GM21786 (cell line): Measurements from ENCODE around the gene STOX1.
A peak's percentile ranks its signal among the peaks of the same experiment; 100 is the strongest.
"Not testable (repeated sequence)": the region's sequence is repeated elsewhere in the genome, so short reads cannot be mapped to it uniquely, and the experiment has no call there.

Experiments used
- ATAC-seq: cut with Tn5 transposase; IDR thresholded peaks from one replicate; pipeline ENCODE4 v1.9.1; 2021; ENCODE audit not compliant: unreplicated experiment

The STOX1 gene, protein sequence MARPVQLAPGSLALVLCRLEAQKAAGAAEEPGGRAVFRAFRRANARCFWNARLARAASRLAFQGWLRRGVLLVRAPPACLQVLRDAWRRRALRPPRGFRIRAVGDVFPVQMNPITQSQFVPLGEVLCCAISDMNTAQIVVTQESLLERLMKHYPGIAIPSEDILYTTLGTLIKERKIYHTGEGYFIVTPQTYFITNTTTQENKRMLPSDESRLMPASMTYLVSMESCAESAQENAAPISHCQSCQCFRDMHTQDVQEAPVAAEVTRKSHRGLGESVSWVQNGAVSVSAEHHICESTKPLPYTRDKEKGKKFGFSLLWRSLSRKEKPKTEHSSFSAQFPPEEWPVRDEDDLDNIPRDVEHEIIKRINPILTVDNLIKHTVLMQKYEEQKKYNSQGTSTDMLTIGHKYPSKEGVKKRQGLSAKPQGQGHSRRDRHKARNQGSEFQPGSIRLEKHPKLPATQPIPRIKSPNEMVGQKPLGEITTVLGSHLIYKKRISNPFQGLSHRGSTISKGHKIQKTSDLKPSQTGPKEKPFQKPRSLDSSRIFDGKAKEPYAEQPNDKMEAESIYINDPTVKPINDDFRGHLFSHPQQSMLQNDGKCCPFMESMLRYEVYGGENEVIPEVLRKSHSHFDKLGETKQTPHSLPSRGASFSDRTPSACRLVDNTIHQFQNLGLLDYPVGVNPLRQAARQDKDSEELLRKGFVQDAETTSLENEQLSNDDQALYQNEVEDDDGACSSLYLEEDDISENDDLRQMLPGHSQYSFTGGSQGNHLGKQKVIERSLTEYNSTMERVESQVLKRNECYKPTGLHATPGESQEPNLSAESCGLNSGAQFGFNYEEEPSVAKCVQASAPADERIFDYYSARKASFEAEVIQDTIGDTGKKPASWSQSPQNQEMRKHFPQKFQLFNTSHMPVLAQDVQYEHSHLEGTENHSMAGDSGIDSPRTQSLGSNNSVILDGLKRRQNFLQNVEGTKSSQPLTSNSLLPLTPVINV

GRCh38 chr10:68826764-68827591, at the start of gene STOX1:
Gene STOX1 (plus strand): TSS chr10:68827531. CDS start chr10:68827624, 93 bp downstream.
- ATAC-seq: peak; percentile 77

GRCh38 chr10:68781613-68782574, 45.4 kb upstream of the STOX1 start:
- no peak for ATAC-seq

- ATAC-seq: no peak
These were observed 42.9 kb upstream of the STOX1 start for GRCh38 chr10:68784476-68784875.

- no peak for ATAC-seq
These were observed 39.5 kb upstream of the STOX1 start for GRCh38 chr10:68787813-68788212.

- ATAC-seq: no peak
These were observed 36.9 kb upstream of the STOX1 start for GRCh38 chr10:68790476-68790875.

DNA sequence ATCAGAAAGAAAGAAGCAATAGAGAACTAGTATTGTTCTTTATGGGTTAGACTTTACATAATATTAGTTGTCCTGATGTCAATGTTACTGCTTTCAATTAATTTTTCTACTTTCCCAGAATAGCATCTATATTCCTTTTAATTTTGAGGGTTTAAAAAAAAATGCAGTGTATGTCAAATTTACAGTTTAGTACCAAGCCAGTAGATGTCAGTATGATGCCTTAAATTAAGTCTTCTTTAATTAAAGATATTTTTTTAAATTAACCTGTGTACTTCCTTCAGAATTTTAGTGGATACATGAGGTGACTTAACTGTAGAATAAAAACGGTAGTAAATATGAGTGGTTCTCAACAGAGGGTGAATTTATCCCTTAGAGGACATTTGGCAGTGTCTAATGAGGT, 35.2 kb upstream of the STOX1 start:
- no peak for ATAC-seq

DNA sequence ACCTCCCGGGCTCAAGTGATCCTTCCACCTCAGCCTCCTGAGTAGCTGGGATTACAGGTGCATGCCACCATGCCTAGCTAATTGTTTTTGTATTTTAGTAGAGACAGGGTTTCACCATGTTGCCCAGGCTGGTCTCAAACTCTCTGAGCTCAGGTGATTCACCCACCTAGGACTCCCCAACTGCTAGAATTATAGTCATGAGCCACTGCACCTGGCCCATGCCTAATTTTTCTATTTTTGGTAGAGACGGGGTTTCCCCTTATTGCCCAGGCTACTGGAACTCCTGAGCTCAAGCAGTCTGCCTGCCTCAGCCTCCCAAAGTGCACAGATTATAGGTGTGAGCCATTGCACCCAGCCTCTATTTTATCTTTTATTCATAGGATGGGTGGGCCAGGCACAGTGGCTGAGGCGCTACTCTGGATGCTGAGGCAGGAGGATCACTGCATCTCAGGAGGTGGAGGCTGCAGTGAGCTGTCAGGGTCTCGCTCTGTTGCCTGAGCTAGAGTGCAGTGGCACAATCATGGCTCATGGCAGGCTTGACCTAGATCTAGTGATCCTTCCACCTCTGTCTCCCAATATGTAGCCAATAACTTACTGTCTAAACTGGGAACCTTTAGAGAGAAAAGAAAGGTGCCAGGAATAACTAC, 31.3 kb upstream of the STOX1 start:
- ATAC-seq: no peak

- no peak for ATAC-seq
These were observed 30.7 kb upstream of the STOX1 start for GRCh38 chr10:68796605-68797004.

DNA sequence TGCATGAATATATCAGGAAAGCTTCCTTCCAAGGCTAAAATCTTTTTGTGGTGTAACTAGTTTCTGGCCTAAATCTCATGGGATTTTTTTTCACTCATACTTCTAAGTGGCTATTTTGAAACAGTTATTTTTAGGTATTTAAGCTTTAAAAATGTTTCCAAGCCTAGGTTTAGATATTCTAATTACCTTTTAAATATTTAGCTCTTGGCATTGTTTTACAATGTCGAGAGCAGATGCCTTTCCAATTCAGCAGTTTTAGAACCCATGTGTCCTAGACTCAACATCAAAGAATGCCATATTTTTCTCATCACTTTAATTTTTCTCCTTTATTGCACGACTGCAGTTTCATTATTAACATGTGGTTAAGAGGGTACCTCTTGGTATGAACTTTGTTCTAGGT, 27.1 kb upstream of the STOX1 start:
- ATAC-seq: no peak

GRCh38 chr10:68804692-68805091, 22.6 kb upstream of the STOX1 start:
- ATAC-seq: no peak

- not testable (repeated sequence) for ATAC-seq
These were observed 16.5 kb upstream of the STOX1 start for GRCh38 chr10:68810830-68811229.

DNA sequence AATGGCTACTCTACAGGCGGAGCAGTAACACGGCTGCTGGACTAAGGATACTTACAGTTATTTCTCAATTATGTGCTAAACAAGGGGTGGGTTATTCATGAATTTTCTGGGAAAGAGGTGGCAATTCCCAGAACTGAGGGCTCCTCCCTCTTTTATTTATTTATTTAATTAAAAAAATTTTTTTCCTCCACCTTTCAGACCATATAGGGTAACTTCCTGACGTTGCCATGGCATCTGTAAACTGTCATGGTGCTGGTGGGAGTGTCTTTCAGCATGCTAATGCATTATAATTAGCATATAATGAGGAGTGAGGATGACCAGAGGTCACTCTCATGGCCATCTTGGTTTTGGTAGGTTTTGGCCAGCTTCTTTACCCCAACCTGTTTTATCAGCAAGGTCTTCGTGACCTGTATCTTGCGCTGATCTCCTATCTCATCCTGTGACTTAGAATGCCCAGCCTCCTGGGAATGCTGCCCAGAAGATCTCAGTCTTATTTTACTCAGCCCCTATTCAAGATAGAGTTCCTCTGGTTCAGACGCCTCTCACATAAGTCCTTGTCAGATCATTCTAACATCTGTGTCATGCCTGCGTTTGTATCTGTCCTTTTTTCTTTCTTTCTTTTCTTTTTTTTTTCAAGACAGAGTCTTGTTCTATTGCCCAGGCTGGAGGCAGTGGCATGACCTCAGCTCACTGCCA, 15.9 kb upstream of the STOX1 start:
- ATAC-seq: no peak

GRCh38 chr10:68812420-68812819, 14.9 kb upstream of the STOX1 start:
- ATAC-seq: no peak

DNA sequence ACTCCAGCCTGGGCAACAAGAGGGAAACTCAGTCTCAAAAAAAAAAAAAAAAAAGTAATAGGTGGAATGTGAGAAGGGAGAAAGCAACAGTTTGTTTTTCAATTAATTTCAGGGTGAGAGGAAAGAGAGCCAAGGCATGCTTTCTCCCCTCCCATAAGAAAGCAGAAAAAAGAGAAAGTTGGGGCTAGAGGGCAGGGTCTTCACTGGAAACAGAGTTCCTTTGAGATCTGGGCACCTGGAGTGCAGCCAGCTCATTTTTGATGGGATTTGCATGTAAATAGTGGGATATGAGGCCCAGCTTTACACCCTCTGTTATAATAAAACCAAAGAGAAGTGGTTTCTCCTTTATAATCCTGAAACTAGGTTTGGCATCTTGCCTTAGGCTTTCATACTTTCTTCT, 13.8 kb upstream of the STOX1 start:
- no peak for ATAC-seq

DNA sequence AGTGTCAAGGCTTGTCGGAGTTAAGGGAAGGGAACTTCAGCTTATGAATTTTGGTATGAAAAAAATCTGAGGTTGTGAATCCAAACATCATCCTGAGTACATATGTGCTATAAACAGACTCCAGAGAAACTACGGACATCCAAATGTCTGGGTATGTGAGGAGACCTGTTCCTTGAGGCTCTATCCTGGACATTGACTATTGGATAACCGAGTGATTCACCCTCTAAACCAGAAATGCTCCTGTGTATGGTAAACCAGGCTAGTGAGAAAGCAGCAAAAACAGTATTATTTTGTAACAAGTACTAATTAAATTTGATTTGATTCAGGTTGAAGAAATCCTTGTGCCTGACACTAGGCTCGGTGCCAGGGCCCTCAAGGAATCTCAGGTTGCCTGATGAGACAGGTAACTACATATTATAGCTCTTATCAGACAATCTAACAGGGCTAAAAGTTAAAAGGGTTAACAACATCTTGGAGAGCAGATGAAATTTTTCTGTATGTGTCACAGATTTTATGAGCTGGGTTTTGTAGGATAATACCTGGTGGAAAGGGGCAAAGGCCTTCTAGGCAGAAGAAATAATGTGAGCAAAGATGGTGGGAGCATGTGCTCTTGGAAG, 10.4 kb upstream of the STOX1 start:
- no peak for ATAC-seq

DNA sequence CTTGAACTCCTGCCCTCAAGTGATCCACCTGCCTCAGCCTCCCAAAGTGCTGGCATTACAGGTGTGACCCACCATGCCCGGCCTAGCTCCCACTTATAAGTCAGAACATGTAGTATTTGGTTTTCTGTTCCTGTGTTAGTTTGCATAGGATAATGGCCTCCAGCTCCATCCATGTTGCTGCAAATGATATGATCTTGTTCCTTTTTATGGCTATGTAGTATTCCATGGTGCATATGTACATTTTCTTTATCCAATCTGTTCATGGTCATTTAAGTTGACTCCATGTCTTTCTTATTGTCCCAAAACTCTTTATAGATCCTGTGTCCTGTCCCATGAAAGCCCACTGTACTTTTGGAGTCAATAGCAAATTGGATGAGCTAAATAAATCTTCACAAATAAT, 7.0 kb upstream of the STOX1 start:
- not testable (repeated sequence) for ATAC-seq

DNA sequence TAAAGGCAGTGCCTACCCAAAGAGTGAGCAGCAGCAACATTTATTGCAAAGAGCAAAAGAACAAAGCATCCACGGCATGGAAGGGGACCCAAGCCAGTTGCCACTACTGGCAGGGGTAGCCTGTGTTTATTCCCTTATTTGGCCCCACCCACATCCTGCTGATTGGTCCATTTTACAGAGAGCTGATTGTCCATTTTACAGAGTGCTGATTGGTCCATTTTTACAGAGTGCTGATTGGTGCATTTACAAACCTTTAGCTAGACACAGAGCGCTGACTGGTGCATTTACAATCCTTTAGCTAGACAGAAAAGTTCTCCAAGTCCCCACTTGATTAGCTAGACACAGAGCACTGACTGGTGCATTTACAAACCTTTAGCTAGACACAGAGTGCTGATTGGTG, 4.7 kb upstream of the STOX1 start:
- ATAC-seq: not testable (repeated sequence)

DNA sequence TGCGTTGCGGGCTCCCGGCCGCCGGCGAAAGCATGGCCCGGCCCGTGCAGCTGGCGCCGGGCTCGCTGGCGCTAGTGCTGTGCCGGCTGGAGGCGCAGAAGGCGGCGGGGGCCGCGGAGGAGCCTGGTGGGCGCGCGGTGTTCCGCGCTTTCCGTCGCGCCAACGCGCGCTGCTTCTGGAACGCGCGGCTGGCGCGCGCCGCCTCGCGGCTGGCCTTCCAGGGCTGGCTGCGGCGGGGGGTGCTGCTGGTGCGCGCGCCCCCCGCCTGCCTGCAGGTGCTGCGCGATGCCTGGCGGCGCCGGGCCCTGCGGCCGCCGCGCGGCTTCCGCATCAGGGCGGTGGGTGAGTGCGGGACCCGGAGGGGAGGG, 245 bp downstream of the STOX1 start:
- ATAC-seq: not testable (repeated sequence)
